ENCODE measurements around the gene PARD3B. TPM values are rescaled to one million over a fixed set of nuclear protein-coding genes. Genes with fewer than 3 reads are reported as not detected.

Gene PARD3B
- total RNA-seq, 4 donors from 2014 or later: 32.6 to 65.7 (median 38.6) TPM

DNA sequence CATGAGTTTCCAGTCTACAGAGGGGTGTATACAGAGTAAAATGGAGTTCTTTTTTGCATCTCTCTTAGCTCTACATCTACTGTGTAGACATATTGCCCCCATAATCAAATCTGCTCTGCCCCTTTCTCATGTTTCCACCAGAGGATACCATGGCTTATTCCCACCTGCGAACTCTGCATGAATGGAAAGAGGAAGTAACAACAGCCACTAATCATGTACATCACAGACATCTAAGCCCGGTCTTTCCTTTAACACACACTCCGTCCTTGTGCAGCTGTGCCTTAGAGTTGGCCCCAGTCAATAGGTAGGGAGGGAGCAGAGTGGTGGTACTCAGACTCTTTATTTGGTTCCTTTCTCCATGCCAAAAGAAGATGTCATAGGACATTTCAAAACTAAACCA, 989.7 kb downstream of the PARD3B start:
- in situ Hi-C loops (cut with MboI; ENCODE audit: low pct_ligation_motif_present in 1 of 4, low pct_unique_long_range_greater_than_20kb in 1 of 4, low sequenced_read_pairs in 3 of 4) (no loop called here), intact Hi-C loops (cut with DNase I; ENCODE audit: low total_unique reads) (no loop called here)
- TF ChIP-seq POLR2A (IDR thresholded peaks at IDR 0.05): no peak
- no peak for TF ChIP-seq EP300 (IDR thresholded peaks at IDR 0.05; ENCODE audit: low read depth)
- TF ChIP-seq POLR2AphosphoS5 (IDR thresholded peaks at IDR 0.05): no peak
- Histone ChIP-seq H3K4me3 (no peak overlapping the region), H3K9me3 (no peaks in the 10 kb centered on the region), H3K27me3 (no peaks in the 10 kb centered on the region), H3K36me3 (no peaks in the 10 kb centered on the region), H3K27ac (no peak overlapping the region), H3K4me1 (peaks cover 0 to 4% (median 0%) of the 10 kb centered on the region in 4 donors)
- no peak for DNase-seq
- 57 to 78% methylated on average over 3 of the region's 3 CpGs for WGBS, 2 donors (ENCODE audit: low coverage in 1 of 2)

DNA sequence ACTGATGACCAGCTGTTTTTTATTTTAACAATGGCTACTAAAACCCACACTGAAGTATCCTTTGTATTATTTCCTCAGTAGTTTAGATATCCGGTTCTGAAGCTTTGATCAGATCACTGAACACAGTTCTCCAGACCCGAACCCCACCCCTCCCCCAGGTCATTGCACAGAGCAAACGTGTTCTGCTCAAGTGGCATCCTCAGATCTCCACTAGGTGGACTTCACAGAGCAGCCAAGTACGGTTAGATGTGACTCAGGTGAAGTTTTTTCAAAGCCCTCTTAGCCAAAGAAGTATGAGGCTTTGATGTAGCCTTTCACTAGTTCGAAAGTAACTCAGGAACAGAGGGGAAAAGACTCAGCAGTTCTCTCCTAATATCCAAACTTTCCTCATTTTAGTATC, 994.3 kb downstream of the PARD3B start:
- H3K9me3 ChIP-seq: no peaks in the 10 kb centered on the region
- H3K4me1 ChIP-seq: peaks cover 0 to 10% (median 3%) of the 10 kb centered on the region in 4 donors
- TF ChIP-seq CTCF (IDR thresholded peaks at IDR 0.05): no peak
- TF ChIP-seq POLR2A (IDR thresholded peaks at IDR 0.05): no peak
- TF ChIP-seq POLR2AphosphoS5 (IDR thresholded peaks at IDR 0.05): no peak
- no peak for TF ChIP-seq EP300 (IDR thresholded peaks at IDR 0.05; ENCODE audit: low read depth)
- in situ Hi-C loops (cut with MboI; ENCODE audit: low pct_ligation_motif_present in 1 of 4, low pct_unique_long_range_greater_than_20kb in 1 of 4, low sequenced_read_pairs in 3 of 4) (no loop called here), intact Hi-C loops (cut with DNase I; ENCODE audit: low total_unique reads) (no loop called here)
- no peaks in the 10 kb centered on the region for H3K36me3 ChIP-seq
- no peak for DNase-seq
- no peak overlapping the region for H3K27ac ChIP-seq
- 71 to 77% methylated on average over 2 to 5 of the region's 5 CpGs for WGBS, 2 donors (ENCODE audit: low coverage in 1 of 2)
- H3K4me3 ChIP-seq: no peak overlapping the region
- H3K27me3 ChIP-seq: no peaks in the 10 kb centered on the region

DNA sequence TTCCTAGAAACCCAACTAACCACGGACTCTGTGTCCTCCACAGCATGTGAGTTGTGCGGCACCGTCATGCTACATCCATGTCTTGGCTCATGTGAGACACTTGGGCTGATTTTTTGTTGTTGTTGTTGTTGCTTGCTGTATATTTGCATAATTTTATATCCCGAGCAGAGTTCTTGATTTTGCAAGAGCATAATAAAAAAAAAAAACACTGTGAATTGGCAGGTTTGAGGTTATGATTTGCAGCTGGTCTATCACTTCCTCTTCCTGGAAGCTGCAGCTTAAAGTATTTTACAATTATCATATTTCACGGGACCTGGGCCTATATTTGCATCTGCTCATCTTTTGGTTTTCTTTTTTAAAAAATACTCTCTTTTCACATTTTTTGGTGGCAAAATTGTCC, 994.8 kb downstream of the PARD3B start:
- Histone ChIP-seq H3K4me3 (no peak overlapping the region), H3K4me1 (peaks cover 0 to 10% (median 3%) of the 10 kb centered on the region in 4 donors), H3K27me3 (no peaks in the 10 kb centered on the region), H3K36me3 (no peaks in the 10 kb centered on the region), H3K27ac (no peak overlapping the region), H3K9me3 (no peaks in the 10 kb centered on the region)
- in situ Hi-C loops (cut with MboI; ENCODE audit: low pct_ligation_motif_present in 1 of 4, low pct_unique_long_range_greater_than_20kb in 1 of 4, low sequenced_read_pairs in 3 of 4): no loop called here
- 41 to 71% methylated on average over 5 of the region's 5 CpGs for WGBS, 2 donors (ENCODE audit: low coverage in 1 of 2)
- TF ChIP-seq POLR2AphosphoS5 (IDR thresholded peaks at IDR 0.05) (no peak), POLR2A (IDR thresholded peaks at IDR 0.05) (no peak), CTCF (IDR thresholded peaks at IDR 0.05) (no peak), EP300 (IDR thresholded peaks at IDR 0.05; ENCODE audit: low read depth) (no peak)
- intact Hi-C loops (cut with DNase I; ENCODE audit: low total_unique reads): no loop called here
- no peak for DNase-seq

GRCh38 chr2:205543262-205543843, 998.1 kb downstream of the PARD3B start:
- Histone ChIP-seq H3K4me1 (peaks cover 0 to 10% (median 3%) of the 10 kb centered on the region in 4 donors), H3K27me3 (no peaks in the 10 kb centered on the region), H3K36me3 (no peaks in the 10 kb centered on the region), H3K4me3 (no peak overlapping the region), H3K9me3 (no peaks in the 10 kb centered on the region), H3K27ac (no peak overlapping the region)
- intact Hi-C loops (cut with DNase I; ENCODE audit: low total_unique reads): no loop called here
- DNase-seq: no peak
- WGBS, 2 donors (ENCODE audit: low coverage in 1 of 2): 78 to 80% methylated on average over 2 to 5 of the region's 5 CpGs
- in situ Hi-C loops (cut with MboI; ENCODE audit: low pct_ligation_motif_present in 1 of 4, low pct_unique_long_range_greater_than_20kb in 1 of 4, low sequenced_read_pairs in 3 of 4): no loop called here
- no peak for TF ChIP-seq EP300 (IDR thresholded peaks at IDR 0.05; ENCODE audit: low read depth)
- TF ChIP-seq POLR2A (IDR thresholded peaks at IDR 0.05): no peak
- no peak for TF ChIP-seq CTCF (IDR thresholded peaks at IDR 0.05)
- TF ChIP-seq POLR2AphosphoS5 (IDR thresholded peaks at IDR 0.05): no peak

All from transverse colon (tissue), 4 donors.